Ishikawa (cell line): Measurements from ENCODE around the gene GOLGA2.

ENCODE experiments used
- TAF1 ChIP-seq: IDR thresholded peaks from 2 replicates; pipeline ENCODE4 v1.6.1; 2012; ENCODE audit warnings: low read depth, mild to moderate bottlenecking
- TEAD4 ChIP-seq: IDR thresholded peaks from 2 replicates; pipeline ENCODE4 v1.6.1; 2012
- TF ChIP-seq, protein P1 (sequence below): IDR thresholded peaks from 2 replicates; pipeline ENCODE4 v1.6.1; 2012

DNA sequence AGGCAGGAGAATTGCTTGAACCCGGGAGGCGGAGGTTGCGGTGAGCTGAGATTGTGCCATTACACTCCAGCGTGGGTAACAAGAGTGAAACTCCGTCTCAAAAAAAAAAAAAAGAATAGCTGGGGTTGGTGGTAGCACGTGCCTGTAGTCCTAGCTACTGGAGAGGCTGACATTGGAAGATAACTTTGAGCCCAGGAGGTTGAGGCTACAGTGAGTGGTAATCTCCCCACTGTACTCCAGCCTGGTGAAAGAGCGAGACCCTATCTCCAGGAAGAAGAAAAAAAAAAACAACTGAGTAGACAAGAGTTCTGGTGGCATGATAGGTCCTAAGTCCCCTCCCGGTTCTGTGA is 26.3 kb downstream of the GOLGA2 start:
- TF ChIP-seq TAF1 (no peak), TEAD4 (no peak)
- TF ChIP-seq, protein P1, sequence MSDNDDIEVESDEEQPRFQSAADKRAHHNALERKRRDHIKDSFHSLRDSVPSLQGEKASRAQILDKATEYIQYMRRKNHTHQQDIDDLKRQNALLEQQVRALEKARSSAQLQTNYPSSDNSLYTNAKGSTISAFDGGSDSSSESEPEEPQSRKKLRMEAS = no peak
